Vagina (tissue), 2 donors: ENCODE data around the gene SLCO4C1. TPM values are rescaled to one million over a fixed set of nuclear protein-coding genes. Genes with fewer than 3 reads are reported as not detected.

Experiments
- DNase-seq, 2 donors: peaks; one replicate each; pipeline ENCODE4 v3.0.0-alpha.2; 2017; ENCODE audit errors: extremely low spot score in 2 of 2
- H3K27ac ChIP-seq: fragments of 200-600 bp; sonication (generic); one replicate; pipeline ENCODE4 v1.5.1; 2019
- H3K27me3 ChIP-seq: fragments of 200-600 bp; sonication (generic); one replicate; pipeline ENCODE4 v1.5.1; 2019
- H3K36me3 ChIP-seq, 2 donors: fragments of 200-600 bp; sonication (generic); one replicate each; pipeline ENCODE4 v1.5.1; 2017 to 2019
- H3K4me1 ChIP-seq: fragments of 200-600 bp; sonication (generic); one replicate; pipeline ENCODE4 v1.5.1; 2019
- H3K4me3 ChIP-seq, 2 donors: fragments of 200-600 bp; sonication (generic); 1 replicate in 1 of 2; 2 replicates in 1 of 2; pipeline ENCODE4 v1.5.1; 2016 to 2019
- H3K9me3 ChIP-seq: fragments of 200-600 bp; sonication (generic); one replicate; pipeline ENCODE4 v1.5.1; 2019
- POLR2A ChIP-seq, 2 donors: fragments of 450-650 bp; IDR thresholded peaks; one replicate each; pipeline ENCODE4 v1.6.1; 2017; ENCODE audit warnings: antibody characterized with exemption in 2 of 2, mild to moderate bottlenecking in 2 of 2, moderate library complexity in 2 of 2
- POLR2AphosphoS5 ChIP-seq, 2 donors: sonication (generic); formaldehyde crosslinking; IDR thresholded peaks; one replicate each; pipeline ENCODE4 v1.9.0; 2017; ENCODE audit warnings: antibody characterized with exemption in 2 of 2, mild to moderate bottlenecking in 2 of 2, low read depth in 1 of 2; ENCODE audit not compliant: insufficient read depth in 1 of 2
- intact Hi-C: fragments of 100-400 bp; cut with DNase I; formaldehyde crosslinking; loops from one replicate; pipeline ENCODE4 v1.15.1; 2023
- total RNA-seq: library from RNA; depleted of rRNA; stranded (reverse); fragments of >200 nt; gene quantifications from one replicate; pipeline ENCODE4 v1.2.3, GENCODE V29; 2016
- TF ChIP-seq, protein P1 (sequence below), 3 experiments: fragments of 450-650 bp in 2 of 3; fragments of 200-600 bp in 1 of 3; sonication (generic) in 1 of 3; IDR thresholded peaks; one replicate each; pipeline ENCODE4 v1.5.1; 2017 to 2019; ENCODE audit warnings: antibody characterized with exemption in 3 of 3, mild to moderate bottlenecking in 2 of 3, moderate library complexity in 2 of 3

The SLCO4C1 gene
- total RNA-seq, 1 donor from 2014 or later: not detected

DNA sequence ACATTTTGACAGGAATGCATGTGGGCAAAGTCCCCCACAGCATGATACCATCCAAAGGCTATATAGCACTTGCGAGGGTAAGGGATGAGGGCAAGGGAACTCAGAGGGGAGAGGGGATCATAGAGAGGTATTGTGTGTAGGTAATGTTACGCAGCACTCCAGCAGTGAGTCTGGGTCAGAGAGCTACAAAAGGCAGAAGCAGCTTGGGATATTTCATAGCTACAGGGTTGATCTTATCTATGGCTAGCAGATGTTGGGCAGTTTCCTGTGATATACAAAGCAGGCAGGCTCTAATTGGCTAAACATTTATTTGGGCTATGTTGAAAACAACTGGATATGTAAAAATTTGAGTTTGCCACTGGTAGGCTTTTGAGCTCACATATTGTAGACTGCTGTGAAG lies 17.8 kb upstream of the SLCO4C1 start:
- H3K36me3 ChIP-seq: no peaks in the 10 kb centered on the region
- no peak for DNase-seq
- H3K27me3 ChIP-seq: no peaks in the 10 kb centered on the region
- no peak overlapping the region for H3K4me3 ChIP-seq
- intact Hi-C loops: no loop called here
- no peaks in the 10 kb centered on the region for H3K4me1 ChIP-seq
- no peak for TF ChIP-seq POLR2AphosphoS5 (IDR thresholded peaks at IDR 0.05; ENCODE audit: insufficient read depth in 1 of 2, low read depth in 1 of 2)
- TF ChIP-seq POLR2A (IDR thresholded peaks at IDR 0.05): no peak
- TF ChIP-seq, protein P1, sequence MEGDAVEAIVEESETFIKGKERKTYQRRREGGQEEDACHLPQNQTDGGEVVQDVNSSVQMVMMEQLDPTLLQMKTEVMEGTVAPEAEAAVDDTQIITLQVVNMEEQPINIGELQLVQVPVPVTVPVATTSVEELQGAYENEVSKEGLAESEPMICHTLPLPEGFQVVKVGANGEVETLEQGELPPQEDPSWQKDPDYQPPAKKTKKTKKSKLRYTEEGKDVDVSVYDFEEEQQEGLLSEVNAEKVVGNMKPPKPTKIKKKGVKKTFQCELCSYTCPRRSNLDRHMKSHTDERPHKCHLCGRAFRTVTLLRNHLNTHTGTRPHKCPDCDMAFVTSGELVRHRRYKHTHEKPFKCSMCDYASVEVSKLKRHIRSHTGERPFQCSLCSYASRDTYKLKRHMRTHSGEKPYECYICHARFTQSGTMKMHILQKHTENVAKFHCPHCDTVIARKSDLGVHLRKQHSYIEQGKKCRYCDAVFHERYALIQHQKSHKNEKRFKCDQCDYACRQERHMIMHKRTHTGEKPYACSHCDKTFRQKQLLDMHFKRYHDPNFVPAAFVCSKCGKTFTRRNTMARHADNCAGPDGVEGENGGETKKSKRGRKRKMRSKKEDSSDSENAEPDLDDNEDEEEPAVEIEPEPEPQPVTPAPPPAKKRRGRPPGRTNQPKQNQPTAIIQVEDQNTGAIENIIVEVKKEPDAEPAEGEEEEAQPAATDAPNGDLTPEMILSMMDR (IDR thresholded peaks at IDR 0.05): no peak
- no peaks in the 10 kb centered on the region for H3K9me3 ChIP-seq
- H3K27ac ChIP-seq: no peak overlapping the region

DNA sequence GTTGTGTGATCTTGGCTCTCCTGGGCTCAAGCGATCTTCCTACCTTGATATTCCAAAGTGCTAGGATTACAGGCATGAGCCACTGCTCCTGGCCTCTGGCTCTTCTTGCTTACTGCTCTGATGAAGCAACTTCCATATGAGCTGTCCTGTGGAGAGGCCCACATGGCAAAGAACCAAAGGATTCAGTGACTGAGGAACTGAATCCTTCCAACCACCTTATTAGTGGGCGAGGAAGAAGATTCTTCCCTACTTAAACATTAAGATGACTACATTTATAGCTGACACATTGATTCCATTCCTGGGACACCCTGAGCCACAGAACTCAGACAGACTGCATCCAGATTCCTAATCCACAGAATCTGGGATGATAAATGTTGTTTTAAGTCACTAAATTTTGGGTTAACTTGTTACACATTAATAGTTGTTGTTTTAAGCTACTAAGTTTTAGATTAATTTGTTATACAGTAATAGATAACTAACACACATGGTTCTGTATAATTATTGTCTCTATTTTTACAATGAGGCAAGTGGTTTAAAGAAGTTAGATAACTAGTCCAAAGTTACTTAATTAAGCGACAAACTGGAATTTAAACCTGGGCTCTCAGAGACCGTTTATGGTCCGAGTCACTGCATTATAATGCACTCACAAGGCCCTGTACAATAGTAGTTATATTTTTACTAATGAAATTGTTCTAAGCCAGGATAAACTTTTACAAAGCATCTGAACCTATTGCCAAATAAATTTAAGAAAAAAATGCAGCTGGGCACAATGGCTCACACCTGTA lies 16.7 kb upstream of the SLCO4C1 start:
- H3K27ac ChIP-seq: no peak overlapping the region

DNA sequence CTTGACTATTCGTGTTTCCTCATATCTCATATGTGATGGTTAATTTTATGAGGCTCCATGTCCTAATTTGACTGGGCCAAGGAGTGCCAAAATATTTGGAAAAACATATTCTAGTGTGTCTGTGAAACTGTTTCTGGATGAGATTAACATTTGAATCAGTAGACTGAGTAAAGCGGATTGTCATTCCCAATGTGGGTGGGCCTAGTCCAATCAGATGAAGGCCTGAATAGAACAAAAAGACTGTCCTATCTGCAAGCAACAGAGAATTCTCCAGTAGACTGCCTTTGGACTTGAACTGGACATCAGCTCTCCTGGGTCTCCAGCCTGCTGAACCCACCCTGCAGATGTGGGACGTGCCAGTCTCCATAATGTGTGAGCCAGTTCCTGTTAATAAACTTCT lies 13.5 kb upstream of the SLCO4C1 start:
- Histone ChIP-seq H3K4me1 (no peaks in the 10 kb centered on the region), H3K4me3 (no peak overlapping the region), H3K27me3 (no peaks in the 10 kb centered on the region), H3K27ac (no peak overlapping the region), H3K36me3 (no peaks in the 10 kb centered on the region), H3K9me3 (no peaks in the 10 kb centered on the region)
- DNase-seq: no peak
- intact Hi-C loops: no loop called here
- TF ChIP-seq POLR2AphosphoS5 (IDR thresholded peaks at IDR 0.05; ENCODE audit: insufficient read depth in 1 of 2, low read depth in 1 of 2): no peak
- TF ChIP-seq, protein P1 (IDR thresholded peaks at IDR 0.05): no peak
- TF ChIP-seq POLR2A (IDR thresholded peaks at IDR 0.05): no peak

More for the DNA sequence above, 16.7 kb upstream of the SLCO4C1 start:
- Histone ChIP-seq H3K27me3 (no peaks in the 10 kb centered on the region), H3K4me1 (no peaks in the 10 kb centered on the region), H3K9me3 (no peaks in the 10 kb centered on the region), H3K36me3 (no peaks in the 10 kb centered on the region), H3K4me3 (no peak overlapping the region)
- DNase-seq: no peak
- TF ChIP-seq, protein P1 (IDR thresholded peaks at IDR 0.05): no peak
- no peak for TF ChIP-seq POLR2A (IDR thresholded peaks at IDR 0.05)
- no peak for TF ChIP-seq POLR2AphosphoS5 (IDR thresholded peaks at IDR 0.05; ENCODE audit: insufficient read depth in 1 of 2, low read depth in 1 of 2)
- intact Hi-C loops: no loop called here

DNA sequence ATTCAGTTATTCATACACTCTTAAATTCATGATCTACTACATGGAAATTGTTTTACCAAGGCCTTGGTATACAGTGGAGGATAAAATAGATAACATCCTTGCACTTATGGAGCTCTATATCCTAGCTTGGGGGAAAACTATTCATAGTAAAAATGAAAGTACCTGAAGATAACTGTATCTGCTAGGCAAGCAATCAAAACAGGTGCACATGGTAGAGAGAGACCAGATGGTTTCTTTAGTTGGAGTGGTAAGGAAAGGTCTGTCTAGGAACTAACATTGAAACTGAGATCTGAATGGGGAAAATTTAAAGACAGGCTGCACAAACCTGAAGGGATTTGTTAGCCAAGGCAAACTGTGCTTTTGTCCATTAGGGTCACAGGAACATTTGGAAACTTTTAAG lies 11.1 kb upstream of the SLCO4C1 start:
- no peak overlapping the region for H3K27ac ChIP-seq
- no peak for DNase-seq
- H3K4me1 ChIP-seq: no peaks in the 10 kb centered on the region
- no peaks in the 10 kb centered on the region for H3K27me3 ChIP-seq
- TF ChIP-seq POLR2A (IDR thresholded peaks at IDR 0.05) (no peak), POLR2AphosphoS5 (IDR thresholded peaks at IDR 0.05; ENCODE audit: insufficient read depth in 1 of 2, low read depth in 1 of 2) (no peak)
- TF ChIP-seq, protein P1 (IDR thresholded peaks at IDR 0.05): no peak
- H3K36me3 ChIP-seq: no peaks in the 10 kb centered on the region
- no peaks in the 10 kb centered on the region for H3K9me3 ChIP-seq
- H3K4me3 ChIP-seq: no peak overlapping the region
- intact Hi-C loops: no loop called here

- Histone ChIP-seq H3K9me3 (no peaks in the 10 kb centered on the region), H3K36me3 (no peaks in the 10 kb centered on the region), H3K27me3 (no peaks in the 10 kb centered on the region), H3K27ac (no peak overlapping the region), H3K4me1 (no peaks in the 10 kb centered on the region), H3K4me3 (no peak overlapping the region)
- TF ChIP-seq POLR2AphosphoS5 (IDR thresholded peaks at IDR 0.05; ENCODE audit: insufficient read depth in 1 of 2, low read depth in 1 of 2) (no peak), POLR2A (IDR thresholded peaks at IDR 0.05) (no peak)
- TF ChIP-seq, protein P1 (IDR thresholded peaks at IDR 0.05): no peak
- intact Hi-C loops: no loop called here
- DNase-seq: no peak
These were observed 10.0 kb upstream of the SLCO4C1 start for GRCh38 chr5:102306121-102306520.
